ENCODE results near the gene SPRED2. TPM values are rescaled to one million over a fixed set of nuclear protein-coding genes. Genes with fewer than 3 reads are reported as not detected.
"Not testable (repeated sequence)": the region's sequence is repeated elsewhere in the genome, so short reads cannot be mapped to it uniquely, and the experiment has no call there.

The SPRED2 gene
- total and polyA plus RNA-seq, 2 donors from 2014 or later, result 8.9 to 42.3 TPM

- H3K4me3 ChIP-seq (ENCODE audit: low read length in 3 of 3), result no peak overlapping the region
- no peaks in the 10 kb centered on the region for H3K27me3 ChIP-seq (ENCODE audit: control insufficient read depth, insufficient read depth, low read length)
- H3K9me3 ChIP-seq (ENCODE audit: control insufficient read depth in 2 of 3, insufficient read depth in 1 of 3, low read length in 3 of 3), result no peaks in the 10 kb centered on the region
- no peak overlapping the region for H3K9ac ChIP-seq (ENCODE audit: low read length in 3 of 3)
- intact Hi-C loops (cut with DNase I), result no loop called here
- TF ChIP-seq CTCF (IDR thresholded peaks at IDR 0.05; ENCODE audit: borderline replicate concordance, extremely low read depth, insufficient read depth), result no peak
- no peaks in the 10 kb centered on the region for H3K4me1 ChIP-seq (ENCODE audit: control insufficient read depth in 2 of 3, insufficient read depth in 2 of 3, low read depth in 1 of 3, low read length in 3 of 3)
- H3K27ac ChIP-seq (ENCODE audit: low read depth in 2 of 2, low read length in 2 of 2), result no peak overlapping the region
- H3K36me3 ChIP-seq (ENCODE audit: control insufficient read depth in 2 of 3, insufficient read depth in 3 of 3, low read length in 3 of 3), result peaks cover 0 to 4% (median 0%) of the 10 kb centered on the region in 3 donors
- no peak for DNase-seq
- no peak for FAIRE-seq
Observed at GRCh38 chr2:65343386-65343785, 89.0 kb downstream of the SPRED2 start.

GRCh38 chr2:65340898-65341681, 91.3 kb downstream of the SPRED2 start:
- Histone ChIP-seq H3K4me3 (ENCODE audit: low read length in 3 of 3) (no peak overlapping the region), H3K27me3 (ENCODE audit: control insufficient read depth, insufficient read depth, low read length) (no peaks in the 10 kb centered on the region), H3K4me1 (ENCODE audit: control insufficient read depth in 2 of 3, insufficient read depth in 2 of 3, low read depth in 1 of 3, low read length in 3 of 3) (no peaks in the 10 kb centered on the region), H3K9ac (ENCODE audit: low read length in 3 of 3) (no peak overlapping the region), H3K27ac (ENCODE audit: low read depth in 2 of 2, low read length in 2 of 2) (no peak overlapping the region), H3K36me3 (ENCODE audit: control insufficient read depth in 2 of 3, insufficient read depth in 3 of 3, low read length in 3 of 3) (peaks cover 0 to 4% (median 0%) of the 10 kb centered on the region in 3 donors), H3K9me3 (ENCODE audit: control insufficient read depth in 2 of 3, insufficient read depth in 1 of 3, low read length in 3 of 3) (no peaks in the 10 kb centered on the region)
- DNase-seq, result no peak
- TF ChIP-seq CTCF (IDR thresholded peaks at IDR 0.05; ENCODE audit: borderline replicate concordance, extremely low read depth, insufficient read depth), result no peak
- FAIRE-seq, result no peak
- intact Hi-C loops (cut with DNase I), result no loop called here

GRCh38 chr2:65339648-65340047, 92.8 kb downstream of the SPRED2 start:
- peaks cover 0 to 4% (median 0%) of the 10 kb centered on the region in 3 donors for H3K36me3 ChIP-seq (ENCODE audit: control insufficient read depth in 2 of 3, insufficient read depth in 3 of 3, low read length in 3 of 3)
- no peak for FAIRE-seq
- TF ChIP-seq CTCF (IDR thresholded peaks at IDR 0.05; ENCODE audit: borderline replicate concordance, extremely low read depth, insufficient read depth), result no peak
- no peaks in the 10 kb centered on the region for H3K4me1 ChIP-seq (ENCODE audit: control insufficient read depth in 2 of 3, insufficient read depth in 2 of 3, low read depth in 1 of 3, low read length in 3 of 3)
- DNase-seq, result no peak
- intact Hi-C loops (cut with DNase I), result no loop called here
- no peak overlapping the region for H3K4me3 ChIP-seq (ENCODE audit: low read length in 3 of 3)
- no peak overlapping the region for H3K9ac ChIP-seq (ENCODE audit: low read length in 3 of 3)
- H3K27ac ChIP-seq (ENCODE audit: low read depth in 2 of 2, low read length in 2 of 2), result no peak overlapping the region
- no peaks in the 10 kb centered on the region for H3K9me3 ChIP-seq (ENCODE audit: control insufficient read depth in 2 of 3, insufficient read depth in 1 of 3, low read length in 3 of 3)
- H3K27me3 ChIP-seq (ENCODE audit: control insufficient read depth, insufficient read depth, low read length), result no peaks in the 10 kb centered on the region

- H3K9me3 ChIP-seq (ENCODE audit: control insufficient read depth in 2 of 3, insufficient read depth in 1 of 3, low read length in 3 of 3); H3K27ac ChIP-seq (ENCODE audit: low read depth in 2 of 2, low read length in 2 of 2); H3K4me1 ChIP-seq (ENCODE audit: control insufficient read depth in 2 of 3, insufficient read depth in 2 of 3, low read depth in 1 of 3, low read length in 3 of 3); FAIRE-seq; H3K4me3 ChIP-seq (ENCODE audit: low read length in 3 of 3); DNase-seq; H3K27me3 ChIP-seq (ENCODE audit: control insufficient read depth, insufficient read depth, low read length); H3K9ac ChIP-seq (ENCODE audit: low read length in 3 of 3); H3K36me3 ChIP-seq (ENCODE audit: control insufficient read depth in 2 of 3, insufficient read depth in 3 of 3, low read length in 3 of 3); intact Hi-C loops (cut with DNase I): not testable (repeated sequence)
Observed at GRCh38 chr2:65338830-65339495, 93.4 kb downstream of the SPRED2 start.

- H3K9ac ChIP-seq (ENCODE audit: low read length in 3 of 3); intact Hi-C loops (cut with DNase I); DNase-seq; FAIRE-seq; H3K36me3 ChIP-seq (ENCODE audit: control insufficient read depth in 2 of 3, insufficient read depth in 3 of 3, low read length in 3 of 3); H3K27ac ChIP-seq (ENCODE audit: low read depth in 2 of 2, low read length in 2 of 2); H3K4me3 ChIP-seq (ENCODE audit: low read length in 3 of 3); H3K27me3 ChIP-seq (ENCODE audit: control insufficient read depth, insufficient read depth, low read length); H3K4me1 ChIP-seq (ENCODE audit: control insufficient read depth in 2 of 3, insufficient read depth in 2 of 3, low read depth in 1 of 3, low read length in 3 of 3); H3K9me3 ChIP-seq (ENCODE audit: control insufficient read depth in 2 of 3, insufficient read depth in 1 of 3, low read length in 3 of 3): not testable (repeated sequence)
Observed at GRCh38 chr2:65337915-65338314, 94.5 kb downstream of the SPRED2 start.
